ENCODE measurements around the gene FAM216B.
"Not testable (repeated sequence)": the region's sequence is repeated elsewhere in the genome, so short reads cannot be mapped to it uniquely, and the experiment has no call there.

Gene FAM216B

DNA sequence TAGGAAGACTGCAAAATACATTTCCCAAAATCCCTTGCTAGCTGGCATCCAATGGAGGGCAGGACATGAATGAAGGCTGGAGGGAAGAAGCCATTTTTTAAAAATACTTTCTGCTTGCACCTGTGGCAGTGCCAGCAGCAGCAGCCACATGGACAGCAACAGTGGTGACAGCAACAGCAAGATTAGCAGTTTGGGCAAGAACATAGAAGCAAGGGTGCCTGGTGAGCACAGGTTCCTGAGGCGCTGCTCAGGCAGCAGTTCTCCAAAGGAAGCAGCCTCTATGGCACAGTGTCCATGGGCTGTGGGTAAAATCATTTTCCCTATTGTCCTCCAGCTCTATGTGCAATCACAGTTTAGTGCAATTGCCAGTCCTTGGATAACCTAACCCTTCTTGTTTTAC is 1.3 kb upstream of the FAM216B start:
- no peak for DNase-seq (ENCODE audit: low read depth in 2 of 2)

DNA sequence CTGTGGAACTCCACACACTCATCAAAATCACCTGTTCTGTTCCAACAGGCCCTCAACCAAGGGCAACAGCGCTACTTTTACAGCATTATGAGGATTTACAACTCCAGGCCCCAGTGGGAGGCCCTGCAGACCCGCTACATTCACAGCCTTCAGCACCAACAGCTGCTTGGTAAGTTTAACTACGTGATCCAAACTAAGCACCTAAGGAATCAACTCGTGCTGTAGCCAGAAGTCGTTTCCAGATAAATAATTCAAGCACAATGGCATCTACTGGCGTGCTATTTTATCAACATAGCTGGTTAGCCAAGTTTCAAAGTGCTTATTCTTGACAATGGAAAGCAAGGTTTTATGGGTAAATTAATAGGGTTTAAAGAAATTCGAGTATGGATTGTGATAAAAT is 5.3 kb downstream of the FAM216B start:
- DNase-seq (ENCODE audit: low read depth in 2 of 2) = no peak

DNA sequence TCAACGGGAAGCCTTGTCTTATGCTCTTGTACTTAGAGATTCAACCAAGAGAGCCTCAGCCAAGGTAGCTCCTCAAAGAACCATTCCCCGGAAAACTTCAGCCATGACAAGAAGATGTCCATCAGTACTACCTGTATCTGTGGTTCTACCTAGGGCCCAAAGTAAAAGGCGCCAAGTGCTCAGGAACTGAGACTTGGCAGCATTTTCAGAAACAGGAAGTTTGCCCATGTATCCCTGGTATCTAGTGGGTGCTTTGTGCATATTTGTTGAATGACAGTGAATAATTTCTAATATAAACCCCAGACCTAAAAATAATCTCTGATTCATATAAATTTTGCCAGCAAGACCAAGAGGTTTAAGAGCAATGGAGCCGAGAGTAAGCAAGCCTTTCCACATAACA is 7.2 kb downstream of the FAM216B start:
- no peak for DNase-seq (ENCODE audit: low read depth in 2 of 2)

- DNase-seq (ENCODE audit: low read depth in 2 of 2) = no peak
Measured at GRCh38 chr13:42792154-42792553, 10.8 kb downstream of the FAM216B start.

- DNase-seq (ENCODE audit: low read depth in 2 of 2) = no peak
Measured at GRCh38 chr13:42794577-42795275, 13.3 kb downstream of the FAM216B start.

DNA sequence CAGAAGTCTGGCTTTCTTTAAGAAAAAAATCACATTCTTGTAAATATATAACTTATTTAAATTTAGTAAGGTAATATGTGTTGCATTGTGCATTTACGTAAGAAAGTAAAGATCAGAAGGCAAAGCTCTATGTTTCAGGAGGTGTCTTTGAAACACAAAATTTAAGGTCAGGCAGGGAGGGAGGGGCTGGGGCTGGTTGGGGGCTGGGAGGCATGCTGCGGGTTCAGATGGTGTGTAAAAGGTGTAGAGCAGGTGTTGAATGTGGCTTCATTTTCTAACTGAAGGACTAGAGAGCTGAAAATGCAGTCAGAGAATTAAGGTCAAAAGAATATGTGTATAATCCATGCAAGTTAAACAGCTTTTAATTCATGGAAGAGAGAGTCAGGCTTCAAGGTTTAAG is 14.3 kb downstream of the FAM216B start:
- DNase-seq (ENCODE audit: low read depth in 2 of 2) = no peak

GRCh38 chr13:42796747-42797356 is 15.5 kb downstream of the FAM216B start:
- DNase-seq (ENCODE audit: low read depth in 2 of 2) = no peak

DNA sequence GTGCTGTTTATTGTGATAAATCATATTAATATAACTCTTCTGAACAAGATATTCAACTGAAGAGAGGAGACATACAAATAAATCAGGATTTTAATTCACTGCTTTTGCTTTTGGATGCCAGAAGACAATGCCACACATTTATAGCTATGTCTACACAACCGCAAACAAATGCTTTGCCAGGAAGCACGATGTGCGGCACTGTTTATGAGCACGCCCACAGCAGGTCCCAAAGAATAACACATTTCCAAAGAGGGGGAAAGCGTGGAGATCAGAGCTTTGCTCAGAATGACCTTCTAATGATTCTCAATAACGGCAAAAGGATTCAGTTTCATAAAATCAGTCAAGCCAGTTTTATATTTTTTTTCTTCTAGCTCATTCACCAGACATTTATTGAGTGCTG is 16.7 kb downstream of the FAM216B start:
- DNase-seq (ENCODE audit: low read depth in 2 of 2) = no peak

DNA sequence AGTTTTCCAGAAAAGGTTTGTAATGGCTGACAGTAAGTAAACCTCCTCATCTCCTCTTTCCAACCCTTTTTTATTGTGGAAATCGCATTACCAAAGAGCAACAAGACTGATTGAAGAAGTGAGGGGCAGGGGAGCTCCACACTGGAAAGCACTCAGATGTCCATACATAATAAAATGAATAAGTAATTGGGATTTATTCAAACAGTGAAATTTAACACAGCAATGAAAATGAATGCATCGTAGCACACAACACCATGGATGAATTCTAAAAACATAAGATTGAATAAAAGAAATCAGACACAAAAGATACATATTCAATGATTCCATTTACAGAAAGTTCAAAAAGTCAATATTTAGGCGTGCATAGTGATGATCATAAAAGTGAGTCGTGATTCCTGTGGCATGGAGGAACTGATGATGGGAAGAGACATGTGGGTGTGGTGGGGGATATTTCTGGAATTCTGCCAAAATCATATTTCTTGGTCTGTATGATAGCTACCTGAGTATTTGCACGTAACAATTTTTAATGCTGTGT is 18.8 kb downstream of the FAM216B start:
- no peak for DNase-seq (ENCODE audit: low read depth in 2 of 2)

- DNase-seq (ENCODE audit: low read depth in 2 of 2) = no peak
Measured at GRCh38 chr13:42803563-42804204, 22.3 kb downstream of the FAM216B start.

GRCh38 chr13:42804244-42804874 is 23.0 kb downstream of the FAM216B start:
- no peak for DNase-seq (ENCODE audit: low read depth in 2 of 2)

GRCh38 chr13:42807241-42807640 is 25.9 kb downstream of the FAM216B start:
- DNase-seq (ENCODE audit: low read depth in 2 of 2) = no peak

GRCh38 chr13:42807866-42808265 is 26.5 kb downstream of the FAM216B start:
- DNase-seq (ENCODE audit: low read depth in 2 of 2) = no peak

GRCh38 chr13:42808341-42808940 is 27.1 kb downstream of the FAM216B start:
- DNase-seq (ENCODE audit: low read depth in 2 of 2) = peak in 1 of 2 experiments; percentile 39

- DNase-seq (ENCODE audit: low read depth in 2 of 2) = no peak
Measured at GRCh38 chr13:42812316-42812715, 30.9 kb downstream of the FAM216B start.

GRCh38 chr13:42814868-42815267 is 33.5 kb downstream of the FAM216B start:
- DNase-seq (ENCODE audit: low read depth in 2 of 2) = peak; percentile 98 to 99

DNA sequence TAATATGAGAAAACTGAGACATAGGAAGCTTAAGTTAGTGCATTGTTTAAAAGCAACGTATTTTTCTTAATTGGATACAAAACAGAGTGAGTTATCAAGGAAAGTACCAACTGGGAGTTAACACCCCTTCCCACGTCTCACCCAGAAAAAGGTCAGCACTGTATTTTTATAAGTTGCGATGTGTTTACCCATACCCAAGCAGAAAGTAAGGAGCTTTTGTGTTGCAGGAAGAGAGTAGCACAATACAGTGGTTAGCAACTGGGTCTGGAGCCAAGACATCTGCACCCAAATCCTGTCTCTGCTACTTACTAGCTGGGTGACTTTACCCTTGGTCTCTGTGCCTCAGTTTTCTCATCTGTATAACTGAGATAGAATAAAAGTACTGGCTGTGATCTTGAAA is 34.3 kb downstream of the FAM216B start:
- no peak for DNase-seq (ENCODE audit: low read depth in 2 of 2)

DNA sequence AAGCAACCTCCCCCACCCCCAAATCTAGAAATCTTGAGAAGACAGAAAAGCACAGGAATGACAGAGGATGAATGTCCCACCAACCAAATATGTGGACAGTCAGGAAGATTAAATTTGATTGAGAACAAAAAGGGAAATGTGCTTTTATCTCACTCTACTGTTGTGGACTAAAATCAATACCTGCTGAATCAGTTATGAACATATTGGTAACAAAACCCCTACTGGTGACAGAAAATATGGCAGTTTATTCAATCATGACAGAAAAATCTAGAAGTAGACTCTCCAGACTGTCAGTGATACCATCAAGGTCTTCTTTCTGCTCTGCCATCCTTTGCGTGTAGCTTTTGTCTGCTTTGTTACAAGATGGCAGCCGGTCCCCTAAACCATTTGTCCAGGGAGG is 35.2 kb downstream of the FAM216B start:
- DNase-seq (ENCODE audit: low read depth in 2 of 2) = no peak

- DNase-seq (ENCODE audit: low read depth in 2 of 2) = not testable (repeated sequence)
Measured at GRCh38 chr13:42819687-42820086, 38.3 kb downstream of the FAM216B start.

GRCh38 chr13:42820451-42820850 is 39.1 kb downstream of the FAM216B start:
- no peak for DNase-seq (ENCODE audit: low read depth in 2 of 2)

DNA sequence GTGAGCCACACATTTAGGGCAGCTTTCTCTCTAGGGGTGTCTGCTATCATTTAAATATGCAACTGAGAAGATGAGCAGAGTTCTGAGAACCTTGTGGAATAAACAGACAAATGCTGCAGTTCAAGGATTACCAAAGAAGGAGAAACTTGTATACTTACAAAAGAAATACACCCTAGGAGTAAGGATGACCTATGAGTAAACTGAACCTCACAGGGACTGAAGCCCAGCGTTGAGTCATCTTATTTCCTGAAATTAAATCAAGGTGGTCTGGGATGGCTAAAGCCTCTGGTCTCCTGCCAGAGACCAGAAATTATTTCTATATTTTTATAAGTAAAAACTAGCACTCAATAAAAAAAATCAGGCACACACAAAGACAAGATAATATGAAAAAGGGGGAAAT is 40.1 kb downstream of the FAM216B start:
- DNase-seq (ENCODE audit: low read depth in 2 of 2) = peak; percentile 91 to 92

All from fibroblast of skin of left quadriceps (primary cell).